H1 (cell line): ENCODE measurements around the gene E2F1. TPM values are rescaled to one million over a fixed set of nuclear protein-coding genes. Genes with fewer than 3 reads are reported as not detected.

Experiments
- CTCF ChIA-PET: fragments of 300-600 bp; sonication (Branson Sonifier 250); formaldehyde crosslinking; loops from one replicate; lab custom pipeline; 2021; ENCODE audit not compliant: partially characterized antibody; lab: Charles Lee
- POLR2A ChIA-PET: fragments of 300-600 bp; sonication (Branson Sonifier 250); formaldehyde crosslinking; loops from one replicate; lab custom pipeline; 2021; ENCODE audit warnings: inconsistent platforms; ENCODE audit not compliant: partially characterized antibody; lab: Charles Lee
- DNase-seq, 2 experiments: peaks; one replicate each; pipeline versions ENCODE4 v3.0.0 to v3.0.0-alpha.2; 2010 to 2022; ENCODE audit warnings: low spot score in 2 of 2, low read depth in 1 of 2, mixed read lengths in 1 of 2
- FAIRE-seq: peaks from 2 replicates; lab custom pipeline; 2011; peaks lifted over from hg19 to GRCh38; lab: Jason Lieb, UNC
- H2AFZ ChIP-seq: 2 replicates; pipeline ENCODE4 v1.8.1; 2012; ENCODE audit warnings: low read length, inconsistent platforms
- H2AK5ac ChIP-seq: 2 replicates; pipeline ENCODE4 v1.6.1; 2013; ENCODE audit warnings: low read depth, low read length
- H2BK120ac ChIP-seq: replicated peaks from 2 replicates; pipeline ENCODE3; 2013; ENCODE audit warnings: low read depth, low read length, inconsistent platforms
- H2BK12ac ChIP-seq: 2 replicates; pipeline ENCODE4 v1.6.1; 2013; ENCODE audit warnings: low read depth, low read length
- H2BK15ac ChIP-seq: 2 replicates; pipeline ENCODE4 v1.6.1; 2013; ENCODE audit warnings: low read length
- H2BK20ac ChIP-seq: 2 replicates; pipeline ENCODE4 v1.6.1; 2013; ENCODE audit warnings: low read length
- H2BK5ac ChIP-seq: 2 replicates; pipeline ENCODE4 v1.6.1; 2013; ENCODE audit warnings: low read depth, low read length
- H3K14ac ChIP-seq: 2 replicates; pipeline ENCODE4 v1.6.1; 2013; ENCODE audit warnings: inconsistent platforms; ENCODE audit not compliant: insufficient read length
- H3K18ac ChIP-seq: 2 replicates; pipeline ENCODE4 v1.6.1; 2013; ENCODE audit warnings: low read length; ENCODE audit errors: extremely low read depth
- H3K23ac ChIP-seq: 2 replicates; pipeline ENCODE4 v1.6.1; 2013; ENCODE audit warnings: inconsistent platforms; ENCODE audit not compliant: insufficient read length
- H3K23me2 ChIP-seq: 2 replicates; pipeline ENCODE4 v1.6.1; 2013; ENCODE audit warnings: low read depth, low read length
- H3K27ac ChIP-seq: 2 replicates; pipeline ENCODE4 v1.6.1; 2011; ENCODE audit warnings: low read depth, low read length, inconsistent platforms
- H3K27me3 ChIP-seq, 4 experiments: replicated peaks in 1 of 4; 1 replicate in 1 of 4; 2 replicates in 3 of 4; pipeline versions ENCODE4 v1.6.1 to v1.8.1; 2011 to 2013; ENCODE audit warnings: low read length in 3 of 4, mild to moderate bottlenecking in 3 of 4, inconsistent platforms in 2 of 4, mixed read lengths in 2 of 4, moderate library complexity in 1 of 4; ENCODE audit not compliant: control insufficient read depth in 3 of 4, insufficient read depth in 3 of 4; ENCODE audit errors: extremely low read depth in 1 of 4
- H3K36me3 ChIP-seq, 4 experiments: 2 replicates each; pipeline versions ENCODE4 v1.6.1 to v1.8.1; 2011 to 2013; ENCODE audit warnings: mild to moderate bottlenecking in 4 of 4, low read length in 3 of 4, moderate library complexity in 2 of 4, control low read depth in 1 of 4, inconsistent platforms in 1 of 4; ENCODE audit not compliant: insufficient read depth in 4 of 4, control insufficient read depth in 2 of 4
- H3K4ac ChIP-seq: replicated peaks from 2 replicates; pipeline ENCODE3; 2013; ENCODE audit warnings: low read length, low read depth, mixed read lengths, inconsistent platforms; ENCODE audit not compliant: insufficient read length
- H3K4me1 ChIP-seq, 4 experiments: replicated peaks in 1 of 4; 1 replicate in 1 of 4; 2 replicates in 3 of 4; pipeline versions ENCODE4 v1.6.1 to v1.8.1; 2011 to 2013; ENCODE audit warnings: low read length in 3 of 4, inconsistent platforms in 2 of 4, mixed read lengths in 1 of 4; ENCODE audit not compliant: insufficient read depth in 4 of 4, control insufficient read depth in 3 of 4
- H3K4me2 ChIP-seq, 2 experiments: 2 replicates each; pipeline versions ENCODE4 v1.6.1 to v1.8.1; 2011 to 2013; ENCODE audit warnings: low read depth in 2 of 2, low read length in 2 of 2, control low read depth in 1 of 2, inconsistent platforms in 1 of 2, mild to moderate bottlenecking in 1 of 2; ENCODE audit not compliant: insufficient read depth in 1 of 2
- H3K4me3 ChIP-seq, 4 experiments: fragments of 200-600, 300-600 bp in 1 of 4; sonication (generic), shearing (Covaris generic), sonication (Bioruptor Twin) in 1 of 4; 2 replicates each; pipeline versions ENCODE4 v1.5.1 to v1.8.1; 2011 to 2016; ENCODE audit warnings: low read length in 4 of 4, low read depth in 3 of 4, control low read depth in 2 of 4, inconsistent platforms in 2 of 4, mild to moderate bottlenecking in 2 of 4, mixed read lengths in 1 of 4, moderate library complexity in 1 of 4; ENCODE audit not compliant: insufficient read depth in 2 of 4; ENCODE audit errors: extremely low read depth in 1 of 4
- H3K56ac ChIP-seq: replicated peaks from 2 replicates; pipeline ENCODE3; 2013; ENCODE audit warnings: low read depth, mild to moderate bottlenecking, mixed read lengths, low read length, inconsistent platforms; ENCODE audit not compliant: insufficient read length
- H3K79me1 ChIP-seq: 2 replicates; pipeline ENCODE4 v1.6.1; 2013; ENCODE audit warnings: low read depth, low read length, control low read depth
- H3K79me2 ChIP-seq, 2 experiments: 2 replicates each; pipeline versions ENCODE4 v1.6.1 to v1.8.1; 2012 to 2013; ENCODE audit warnings: low read length in 2 of 2, mild to moderate bottlenecking in 2 of 2, inconsistent platforms in 1 of 2; ENCODE audit not compliant: insufficient read depth in 2 of 2, control insufficient read depth in 1 of 2
- H3K9ac ChIP-seq, 4 experiments: replicated peaks in 1 of 4; 1 replicate in 1 of 4; 2 replicates in 3 of 4; pipeline versions ENCODE4 v1.6.1 to v1.8.1; 2011 to 2013; ENCODE audit warnings: low read depth in 3 of 4, low read length in 3 of 4, control low read depth in 2 of 4, mild to moderate bottlenecking in 2 of 4, moderate library complexity in 2 of 4, inconsistent platforms in 1 of 4; ENCODE audit errors: extremely low read depth in 1 of 4
- H3K9me3 ChIP-seq, 2 experiments: 2 replicates each; pipeline versions ENCODE4 v1.6.1 to v1.8.1; 2012 to 2013; ENCODE audit warnings: mild to moderate bottlenecking in 2 of 2, moderate library complexity in 2 of 2, control low read depth in 1 of 2, inconsistent platforms in 1 of 2, low read depth in 1 of 2, low read length in 1 of 2, mixed read lengths in 1 of 2; ENCODE audit not compliant: insufficient read depth in 2 of 2
- H4K20me1 ChIP-seq, 2 experiments: replicated peaks in 1 of 2; 2 replicates each; pipeline versions ENCODE3 to v1.8.1; 2011 to 2013; ENCODE audit warnings: inconsistent platforms in 2 of 2, low read length in 2 of 2, mild to moderate bottlenecking in 1 of 2; ENCODE audit not compliant: insufficient read depth in 2 of 2, control insufficient read depth in 1 of 2
- H4K5ac ChIP-seq: 2 replicates; pipeline ENCODE4 v1.6.1; 2013; ENCODE audit warnings: low read length, low read depth, mixed read lengths, inconsistent platforms; ENCODE audit not compliant: insufficient read length
- H4K8ac ChIP-seq: 2 replicates; pipeline ENCODE4 v1.8.0; 2013; ENCODE audit warnings: mild to moderate bottlenecking, moderate library complexity, low read length, inconsistent platforms; ENCODE audit not compliant: insufficient read depth; ENCODE audit errors: extremely low read depth
- H4K91ac ChIP-seq: replicated peaks from 2 replicates; pipeline ENCODE3; 2013; ENCODE audit warnings: low read length, mixed read lengths, inconsistent platforms; ENCODE audit not compliant: insufficient read length
- BRCA1 ChIP-seq: IDR thresholded peaks from 2 replicates; pipeline ENCODE4 v1.6.1; 2012; ENCODE audit warnings: low read depth, low read length, improper control_type of control experiment
- CBX5 ChIP-seq: fragments of 300-800, 300-1000 bp; sonication (generic); IDR thresholded peaks from 2 replicates; pipeline ENCODE4 v1.7.1; 2016; ENCODE audit warnings: antibody characterized with exemption, low read length, low read depth
- CBX8 ChIP-seq: fragments of 300-800, 300-1000 bp; sonication (generic); IDR thresholded peaks from 2 replicates; pipeline ENCODE4 v1.7.1; 2016; ENCODE audit warnings: low read depth, low read length, borderline replicate concordance
- CREB1 ChIP-seq: IDR thresholded peaks from 2 replicates; pipeline ENCODE4 v1.6.1; 2012; ENCODE audit warnings: inconsistent platforms
- EP300 ChIP-seq, 2 experiments: IDR thresholded peaks; 1 replicate in 1 of 2; 2 replicates in 1 of 2; pipeline ENCODE4 v1.6.1; 2011 to 2012; ENCODE audit warnings: low read depth in 2 of 2, low read length in 2 of 2, mild to moderate bottlenecking in 2 of 2, borderline replicate concordance in 1 of 2, inconsistent platforms in 1 of 2, moderate library complexity in 1 of 2
- JUN ChIP-seq: IDR thresholded peaks from 2 replicates; pipeline ENCODE4 v1.6.1; 2011; ENCODE audit warnings: low read depth, mild to moderate bottlenecking, improper control_type of control experiment, low read length
- KDM1A ChIP-seq: fragments of 200-600, 300-600 bp; sonication (generic); IDR thresholded peaks from 2 replicates; pipeline ENCODE4 v1.7.1; 2016; ENCODE audit warnings: mild to moderate bottlenecking, low read length, borderline replicate concordance
- NRF1 ChIP-seq: IDR thresholded peaks from 2 replicates; pipeline ENCODE4 v1.6.1; 2011; ENCODE audit warnings: mild to moderate bottlenecking, low read depth, low read length, improper control_type of control experiment
- PHF8 ChIP-seq: fragments of 200-600 bp; sonication (generic); conservative IDR thresholded peaks from 2 replicates; pipeline ENCODE4 v1.7.1; 2012; ENCODE audit warnings: low read depth, mild to moderate bottlenecking, inconsistent platforms, low read length, moderate library complexity
- RAD21 ChIP-seq, 2 experiments: IDR thresholded peaks in 1 of 2; conservative IDR thresholded peaks in 1 of 2; 2 replicates each; pipeline ENCODE4 v1.6.1; 2011; ENCODE audit warnings: low read depth in 2 of 2, low read length in 2 of 2, improper control_type of control experiment in 1 of 2, inconsistent platforms in 1 of 2, mild to moderate bottlenecking in 1 of 2, moderate library complexity in 1 of 2
- SIRT6 ChIP-seq: IDR thresholded peaks from one replicate; pipeline ENCODE4 v1.7.1; 2012; ENCODE audit warnings: low read length, inconsistent platforms
- TAF1 ChIP-seq: IDR thresholded peaks from 2 replicates; pipeline ENCODE4 v1.6.1; 2011; ENCODE audit warnings: mild to moderate bottlenecking, low read depth, low read length
- TBP ChIP-seq: IDR thresholded peaks from 2 replicates; pipeline ENCODE4 v1.6.1; 2011; ENCODE audit warnings: low read depth, low read length, improper control_type of control experiment
- ZNF274 ChIP-seq: IDR thresholded peaks from 2 replicates; pipeline ENCODE4 v1.7.0; 2012; ENCODE audit warnings: low read length, borderline replicate concordance; ENCODE audit errors: extremely low read depth
- WGBS, 2 experiments: shearing (Covaris generic) in 1 of 2; methylation state at CpG; one replicate each; pipeline versions ENCODE4 v1.1.6 to v1.1.7; 2013 to 2015; ENCODE audit warnings: low lambda C conversion rate in 2 of 2, mixed read lengths in 2 of 2, inconsistent platforms in 1 of 2, low coverage in 1 of 2, missing lambda C conversion rate in 1 of 2; ENCODE audit not compliant: insufficient replicate concordance in 2 of 2, insufficient coverage in 1 of 2, insufficient read length in 1 of 2; ENCODE audit errors: extremely low coverage in 1 of 2, missing lambda C conversion rate in 1 of 2; 5-methylcytosine and 5-hydroxymethylcytosine counted together
- polyA plus RNA-seq, 7 experiments: library from polyadenylated mRNA; depleted of rRNA in 3 of 7; stranded (reverse) in 5 of 7; unstranded in 2 of 7; fragments of >200 nt in 5 of 7; fragments of 200-250 nt in 2 of 7; gene quantifications; 1 replicate in 5 of 7; 2 replicates in 1 of 7; 4 replicates in 1 of 7; pipeline versions ENCODE4 v1.2.1 to v1.2.3, GENCODE V29; 2011 to 2013; ENCODE audit warnings: missing spikeins in 2 of 7, mixed read lengths in 2 of 7
- total RNA-seq: library from RNA; stranded (reverse); fragmentation: NEBNext Ultra II Directional; extraction: Animal tissue kit (Norgen Biotek cat#: 25700); gene quantifications from 2 replicates; pipeline ENCODE4 v1.2.1, GENCODE V29; 2021

E2F1 gene
- total and polyA plus RNA-seq, 2 of the 8 experiments (the other 6 are each of a cell fraction or from before 2014, with no cell fraction given) = 33.4 to 35.8 TPM

- Histone ChIP-seq H3K27me3 (no peaks in the 10 kb centered on the region), H2BK15ac (no peak overlapping the region), H3K27ac (no peak overlapping the region), H3K4me1 (peaks cover 4 to 9% (median 5%) of the 10 kb centered on the region in 4 experiments), H2BK12ac (no peak overlapping the region), H2AFZ (no peak overlapping the region), H3K4ac (no peak overlapping the region), H3K4me3 (no peak overlapping the region), H2BK120ac (no peak overlapping the region), H2BK5ac (no peak overlapping the region), H2BK20ac (no peak overlapping the region), H3K18ac (no peak overlapping the region), H3K79me1 (no peaks in the 10 kb centered on the region), H4K20me1 (no peaks in the 10 kb centered on the region), H4K8ac (no peak overlapping the region)
- 78% methylated on average over 4 of the region's 4 CpGs; no CpG with 5 or more reads in 1 of the 2 experiments for WGBS, 2 experiments
- POLR2A ChIA-PET = interaction anchor here (1.0 kb wide), 1 partner anchor 9 kb away, joined by 4 read pairs; the partner anchor contains the start of gene PXMP4
- no peak for FAIRE-seq
- no peak for TF ChIP-seq TBP
- TF ChIP-seq JUN = no peak
- TF ChIP-seq BRCA1 = no peak
- no peak for TF ChIP-seq TAF1
- TF ChIP-seq ZNF274 = no peak
- TF ChIP-seq NRF1 = no peak
- TF ChIP-seq RAD21 (IDR thresholded peaks at IDR 0.05 in 1 of 2, conservative IDR thresholded peaks at IDR 0.05 in 1 of 2; ENCODE audit: low read depth in 2 of 2, low read length in 2 of 2) = no peak
- TF ChIP-seq PHF8 = no peak
- TF ChIP-seq CREB1 = no peak
- no peak for TF ChIP-seq CBX5
- TF ChIP-seq KDM1A = no peak
- TF ChIP-seq EP300 (IDR thresholded peaks at IDR 0.05; ENCODE audit: borderline replicate concordance in 1 of 2, low read depth in 2 of 2, low read length in 2 of 2) = no peak
- TF ChIP-seq SIRT6 = no peak
- TF ChIP-seq CBX8 = no peak
- TF ChIP-seq, all 59 proteins: peak for 0
- peaks cover 9% of the 10 kb centered on the region for H3K23me2 ChIP-seq
- no peak overlapping the region for H3K4me2 ChIP-seq
- CTCF ChIA-PET = interaction anchor here (0.5 kb wide), 1 partner anchor 418 kb away, joined by 3 read pairs; no protein-coding TSS in a partner anchor
- no peak overlapping the region for H4K5ac ChIP-seq
- no peak overlapping the region for H3K14ac ChIP-seq
- DNase-seq = no peak
- H3K56ac ChIP-seq = no peak overlapping the region
- no peak overlapping the region for H2AK5ac ChIP-seq
- H3K36me3 ChIP-seq = no peaks in the 10 kb centered on the region
- no peaks in the 10 kb centered on the region for H3K79me2 ChIP-seq
- H3K23ac ChIP-seq = no peak overlapping the region
- no peak overlapping the region for H3K9ac ChIP-seq
- H3K9me3 ChIP-seq = no peaks in the 10 kb centered on the region
- H4K91ac ChIP-seq = no peak overlapping the region
These were observed 42.9 kb upstream of the E2F1 start for GRCh38 chr20:33729101-33729500.
